Thyroid gland (tissue), 4 donors: ENCODE measurements around the gene SRGAP2B.
"Not testable (repeated sequence)": the region's sequence is repeated elsewhere in the genome, so short reads cannot be mapped to it uniquely, and the experiment has no call there.

ENCODE experiments used
- CTCF ChIP-seq, 6 experiments: fragments of 200-600 bp in 3 of 6; fragments of 450-650 bp in 3 of 6; sonication (generic) in 3 of 6; IDR thresholded peaks; one replicate each; pipeline ENCODE4 v1.5.1; 2016 to 2019; ENCODE audit warnings: antibody characterized with exemption in 6 of 6, mild to moderate bottlenecking in 2 of 6, inconsistent platforms in 1 of 6, moderate library complexity in 1 of 6
- POLR2A ChIP-seq, 2 donors: fragments of 450-650 bp; IDR thresholded peaks; one replicate each; pipeline ENCODE4 v1.6.1; 2017; ENCODE audit warnings: antibody characterized with exemption in 2 of 2, mild to moderate bottlenecking in 2 of 2, moderate library complexity in 1 of 2

- TF ChIP-seq POLR2A, CTCF (IDR thresholded peaks at IDR 0.05): not testable (repeated sequence)
These were observed 212.1 kb downstream of the SRGAP2B start for GRCh38 chr1:144883022-144883421.
